Naive thymus-derived CD4-positive, alpha-beta T cell (primary cell): ENCODE results near the gene TMPRSS12. TPM values are rescaled to one million over a fixed set of nuclear protein-coding genes. Genes with fewer than 3 reads are reported as not detected.
"Not testable (repeated sequence)": the region's sequence is repeated elsewhere in the genome, so short reads cannot be mapped to it uniquely, and the experiment has no call there.

Experiments
- ATAC-seq: fragments of 150-1000 bp; cut with Tn5 transposase; 2 replicates; pipeline ENCODE4 v1.10.0; 2021; ENCODE audit warnings: mild to moderate bottlenecking, moderate library complexity
- CTCF ChIA-PET: fragments of 350-600 bp; sonication (Branson Sonifier 250); formaldehyde crosslinking; loops from one replicate; lab custom pipeline; 2021; ENCODE audit warnings: antibody characterized with exemption; lab: Charles Lee
- POLR2A ChIA-PET: fragments of 350-600 bp; sonication (Branson Sonifier 250); formaldehyde crosslinking; loops from one replicate; lab custom pipeline; 2021; ENCODE audit warnings: antibody characterized with exemption, inconsistent platforms; lab: Charles Lee
- DNase-seq, 9 donors: peaks; one replicate each; pipeline versions ENCODE4 v3.0.0 to v3.0.0-alpha.2; 2020 to 2022; ENCODE audit warnings: mixed read lengths in 1 of 9
- H3K27ac ChIP-seq: one replicate; pipeline ENCODE4 v1.7.0; 2013; ENCODE audit warnings: mild to moderate bottlenecking, low read depth, low read length, moderate library complexity
- H3K27me3 ChIP-seq, 2 donors: one replicate each; pipeline ENCODE4 v1.7.0; 2013; ENCODE audit warnings: low read length in 2 of 2, mild to moderate bottlenecking in 2 of 2, moderate library complexity in 2 of 2; ENCODE audit not compliant: control insufficient read depth in 2 of 2, insufficient read depth in 2 of 2
- H3K36me3 ChIP-seq, 3 experiments: 1 replicate in 2 of 3; 2 replicates in 1 of 3; pipeline ENCODE4 v1.7.0; 2013; ENCODE audit warnings: low read length in 3 of 3, mild to moderate bottlenecking in 3 of 3, moderate library complexity in 1 of 3; ENCODE audit not compliant: insufficient read depth in 3 of 3, control insufficient read depth in 2 of 3
- H3K4me1 ChIP-seq, 2 donors: one replicate each; pipeline ENCODE4 v1.7.0; 2013; ENCODE audit warnings: low read length in 2 of 2, mild to moderate bottlenecking in 2 of 2, moderate library complexity in 1 of 2; ENCODE audit not compliant: control insufficient read depth in 2 of 2, insufficient read depth in 2 of 2
- H3K4me3 ChIP-seq: 2 replicates; pipeline ENCODE4 v1.7.0; 2013; ENCODE audit warnings: mild to moderate bottlenecking, low read length
- H3K9me3 ChIP-seq, 3 experiments: 1 replicate in 2 of 3; 2 replicates in 1 of 3; pipeline ENCODE4 v1.7.0; 2013; ENCODE audit warnings: low read length in 3 of 3; ENCODE audit not compliant: control insufficient read depth in 2 of 3
- H3K27ac Mint-ChIP-seq, 9 donors: one replicate each; pipeline ENCODE4 v1.8.0; 2020 to 2022; ENCODE audit warnings: mixed read lengths in 9 of 9, mild to moderate bottlenecking in 8 of 9, moderate library complexity in 5 of 9, inconsistent platforms in 2 of 9
- H3K27me3 Mint-ChIP-seq, 5 donors: one replicate each; pipeline ENCODE4 v1.8.0; 2021 to 2022; ENCODE audit warnings: mixed read lengths in 5 of 5, mild to moderate bottlenecking in 1 of 5
- H3K36me3 Mint-ChIP-seq, 5 donors: one replicate each; pipeline ENCODE4 v1.8.0; 2020 to 2022; ENCODE audit warnings: mixed read lengths in 5 of 5, mild to moderate bottlenecking in 3 of 5, inconsistent platforms in 1 of 5
- H3K4me1 Mint-ChIP-seq, 7 donors: one replicate each; pipeline ENCODE4 v1.8.0; 2020 to 2022; ENCODE audit warnings: mixed read lengths in 7 of 7, mild to moderate bottlenecking in 3 of 7, inconsistent platforms in 1 of 7
- H3K4me3 Mint-ChIP-seq, 10 donors: one replicate each; pipeline ENCODE4 v1.8.0; 2020 to 2022; ENCODE audit warnings: mild to moderate bottlenecking in 10 of 10, mixed read lengths in 10 of 10, moderate library complexity in 6 of 10, inconsistent platforms in 2 of 10
- H3K9me3 Mint-ChIP-seq, 11 donors: one replicate each; pipeline ENCODE4 v1.8.0; 2020 to 2022; ENCODE audit warnings: mixed read lengths in 11 of 11, mild to moderate bottlenecking in 4 of 11, inconsistent platforms in 1 of 11, moderate library complexity in 1 of 11
- intact Hi-C, 2 donors: fragments of 100-400 bp; cut with micrococcal nuclease; formaldehyde crosslinking; loops; one replicate each; pipeline ENCODE4 v1.15.1; 2023
- polyA plus RNA-seq, 2 donors: library from polyadenylated mRNA; unstranded; fragments of 300-500 nt; fragmentation: Illumina TruSeq; gene quantifications; one replicate each; pipeline ENCODE4 v1.2.3, GENCODE V29; 2021
- total RNA-seq, 6 experiments: library from RNA in 5 of 6; stranded (reverse) in 5 of 6; gene quantifications; 1 replicate in 5 of 6; 2 replicates in 1 of 6; pipeline ENCODE4 v1.2.3 and lab custom pipeline; 2021 to 2026

Gene TMPRSS12, protein sequence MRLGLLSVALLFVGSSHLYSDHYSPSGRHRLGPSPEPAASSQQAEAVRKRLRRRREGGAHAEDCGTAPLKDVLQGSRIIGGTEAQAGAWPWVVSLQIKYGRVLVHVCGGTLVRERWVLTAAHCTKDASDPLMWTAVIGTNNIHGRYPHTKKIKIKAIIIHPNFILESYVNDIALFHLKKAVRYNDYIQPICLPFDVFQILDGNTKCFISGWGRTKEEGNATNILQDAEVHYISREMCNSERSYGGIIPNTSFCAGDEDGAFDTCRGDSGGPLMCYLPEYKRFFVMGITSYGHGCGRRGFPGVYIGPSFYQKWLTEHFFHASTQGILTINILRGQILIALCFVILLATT
- total RNA-seq (not detected), polyA plus RNA-seq (not detected), total RNA-seq (lab: John Stamatoyannopoulos, UW) (not detected)

DNA sequence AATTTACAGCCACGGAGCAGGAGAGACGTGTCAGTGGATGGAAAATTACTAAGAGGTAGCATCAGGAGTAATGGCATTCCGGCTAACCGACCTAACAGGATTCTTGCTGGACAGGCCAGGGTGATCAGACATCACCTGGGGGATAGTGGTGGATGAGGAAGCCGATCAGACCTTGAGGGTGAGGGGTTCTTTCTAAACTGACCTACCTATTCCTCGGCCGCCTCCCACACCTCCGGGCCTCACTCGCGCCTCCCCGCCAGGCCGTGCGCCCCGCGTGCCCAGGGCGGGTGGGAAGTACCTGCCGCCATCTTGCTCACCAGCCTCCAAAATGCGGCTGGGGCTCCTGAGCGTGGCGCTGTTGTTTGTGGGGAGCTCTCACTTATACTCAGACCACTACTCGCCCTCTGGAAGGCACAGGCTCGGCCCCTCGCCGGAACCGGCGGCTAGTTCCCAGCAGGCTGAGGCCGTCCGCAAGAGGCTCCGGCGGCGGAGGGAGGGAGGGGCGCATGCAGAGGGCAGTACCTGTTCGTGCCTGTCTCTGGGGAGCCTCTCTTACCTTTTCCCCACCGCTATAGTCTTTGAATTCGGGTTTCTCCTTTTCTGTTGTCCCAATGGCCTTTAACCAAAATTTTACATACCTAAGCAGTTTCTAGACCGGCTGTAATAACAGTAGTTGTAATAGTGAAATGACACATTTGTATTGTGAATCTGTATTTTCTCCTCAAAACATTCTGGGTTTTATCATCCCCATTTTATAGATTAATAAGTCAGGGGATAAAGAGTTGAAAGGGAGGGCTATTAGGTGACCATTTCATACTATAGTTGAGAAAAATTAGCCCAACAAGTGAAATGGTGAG is at the start of gene TMPRSS12:
TSS of gene TMPRSS12 (plus strand) at position 290 of the 857 bp plus-strand sequence. CDS start at position 329, 39 bp downstream.
- intact Hi-C loops, result no loop called here
- H3K4me3 Mint-ChIP-seq, result peak within 1 kb of the TSS in 2 of 10 donors; percentile 12 to 22
- Histone ChIP-seq H3K4me3 (no peak within 1 kb of the TSS), H3K9me3 (no peaks in the 10 kb centered on the region), H3K27ac (no peak within 1 kb of the TSS), H3K36me3 (no peaks in the 10 kb centered on the region), H3K4me1 (no peaks in the 10 kb centered on the region), H3K27me3 (no peaks in the 10 kb centered on the region)
- peaks cover 6 to 21% (median 18%) of the 10 kb centered on the region in 5 donors for H3K27me3 Mint-ChIP-seq
- peaks cover 0 to 9% (median 7%) of the 10 kb centered on the region in 5 donors for H3K36me3 Mint-ChIP-seq
- H3K9me3 Mint-ChIP-seq, result peaks cover 0 to 11% (median 5%) of the 10 kb centered on the region in 11 donors
- DNase-seq (no peak), ATAC-seq (no peak)
- ChIA-PET POLR2A (no interaction called here), CTCF (interaction anchor here (0.6 to 1.7 kb wide), 2 partner anchors 17 to 46 kb away, joined by 6 to 7 read pairs; no protein-coding TSS in a partner anchor)
- no peaks in the 10 kb centered on the region for H3K4me1 Mint-ChIP-seq
- H3K27ac Mint-ChIP-seq, result no peak within 1 kb of the TSS

DNA sequence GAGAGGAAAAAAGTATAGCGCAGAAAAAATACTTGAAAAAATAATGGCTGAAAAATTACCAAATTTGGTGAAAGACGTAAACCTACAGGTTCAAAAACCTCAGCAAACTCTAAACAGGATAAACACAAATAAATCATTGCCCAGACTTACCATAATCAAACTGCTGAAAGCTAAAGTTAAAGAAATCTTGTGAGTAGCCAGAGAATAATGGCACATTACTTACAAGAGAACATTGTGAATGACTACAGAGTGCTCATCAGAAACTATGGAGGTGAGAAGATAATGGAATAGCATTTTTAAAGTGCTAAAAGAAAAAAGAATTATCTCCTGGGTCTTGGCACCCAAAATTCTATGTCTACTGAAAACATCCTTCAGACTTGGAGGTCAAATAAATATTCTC is 42.8 kb upstream of the TMPRSS12 start:
- Mint-ChIP-seq H3K9me3 (peaks cover 0 to 23% (median 11%) of the 10 kb centered on the region in 11 donors), H3K27me3 (no peaks in the 10 kb centered on the region), H3K4me3 (no peak overlapping the region), H3K36me3 (peaks cover 22 to 67% (median 56%) of the 10 kb centered on the region in 5 donors), H3K27ac (peak overlapping the region in 1 of 9 donors; percentile 1), H3K4me1 (peaks cover 0 to 14% (median 6%) of the 10 kb centered on the region in 7 donors)
- Histone ChIP-seq H3K9me3 (peaks cover 0 to 10% (median 4%) of the 10 kb centered on the region in 3 experiments), H3K4me1 (no peaks in the 10 kb centered on the region), H3K27me3 (no peaks in the 10 kb centered on the region), H3K27ac (no peak overlapping the region), H3K36me3 (peaks cover 3 to 56% (median 20%) of the 10 kb centered on the region in 3 experiments), H3K4me3 (no peak overlapping the region)
- CTCF ChIA-PET, result no interaction called here
- POLR2A ChIA-PET, result no interaction called here
- ATAC-seq, result no peak
- intact Hi-C loops, result no loop called here
- no peak for DNase-seq

DNA sequence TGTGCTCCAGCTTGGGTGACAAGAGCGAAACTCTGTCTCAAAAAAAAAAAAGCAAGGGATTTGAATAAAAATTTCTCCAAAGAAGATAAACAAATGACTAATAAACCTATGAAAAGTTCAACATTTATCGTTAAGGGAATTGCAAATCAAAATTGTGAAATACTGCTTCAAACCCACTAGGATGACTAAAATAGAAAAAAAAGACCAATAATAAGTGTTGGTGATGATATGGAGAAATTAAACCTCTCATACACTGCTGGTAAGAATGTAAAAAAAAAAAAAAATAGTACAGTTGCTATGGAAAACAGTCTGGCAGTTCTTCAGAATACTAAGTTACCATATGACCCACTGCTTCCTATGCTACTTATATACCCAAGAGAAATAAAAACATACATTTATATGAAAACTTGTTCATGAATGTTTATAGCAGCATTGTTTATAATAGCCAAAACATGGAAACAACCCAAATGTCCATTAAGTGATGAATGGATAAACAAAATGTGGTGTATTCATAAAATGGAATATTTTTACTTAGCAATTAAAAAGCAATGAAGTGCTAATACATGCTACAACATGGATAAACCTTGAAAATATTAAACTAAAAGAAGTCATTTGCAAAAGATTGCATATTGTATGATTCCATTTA is 39.4 kb upstream of the TMPRSS12 start:
- no peaks in the 10 kb centered on the region for H3K27me3 Mint-ChIP-seq

DNA sequence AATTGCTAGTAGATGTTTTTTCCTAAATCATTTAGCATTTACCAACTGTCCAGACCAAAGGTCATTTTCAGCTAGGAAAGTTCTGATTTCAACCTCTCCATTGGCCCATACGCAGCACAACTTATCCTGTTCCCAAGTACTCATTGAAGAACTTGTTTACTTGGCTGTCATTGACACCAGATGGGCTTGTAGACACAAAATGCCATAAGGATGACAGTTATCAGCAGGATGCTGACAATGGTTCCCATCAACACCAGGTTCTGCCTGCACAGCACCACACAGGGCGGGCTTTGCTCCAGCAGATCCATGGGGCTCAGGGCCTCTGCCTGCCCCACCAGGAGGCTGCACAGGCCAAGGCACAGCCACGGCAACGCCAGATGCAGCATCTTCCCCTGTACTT is 36.5 kb upstream of the TMPRSS12 start:
- no peaks in the 10 kb centered on the region for H3K4me1 ChIP-seq
- Mint-ChIP-seq H3K9me3 (peaks cover 0 to 2% (median 0%) of the 10 kb centered on the region in 11 donors), H3K36me3 (peaks cover 6 to 38% (median 18%) of the 10 kb centered on the region in 5 donors), H3K4me1 (peaks cover 0 to 11% (median 10%) of the 10 kb centered on the region in 7 donors), H3K4me3 (no peak overlapping the region), H3K27ac (peak overlapping the region in 1 of 9 donors; percentile 45), H3K27me3 (no peaks in the 10 kb centered on the region)
- H3K27ac ChIP-seq, result no peak overlapping the region
- ChIA-PET CTCF (interaction anchor here (0.6 kb wide), 1 partner anchor 425 kb away, joined by 4 read pairs; no protein-coding TSS in a partner anchor), POLR2A (no interaction called here)
- no peak overlapping the region for H3K4me3 ChIP-seq
- intact Hi-C loops, result no loop called here
- ATAC-seq (no peak), DNase-seq (no peak)
- H3K36me3 ChIP-seq, result peaks cover 5 to 24% (median 5%) of the 10 kb centered on the region in 3 experiments
- no peaks in the 10 kb centered on the region for H3K9me3 ChIP-seq
- H3K27me3 ChIP-seq, result no peaks in the 10 kb centered on the region

More for the DNA sequence above, 39.4 kb upstream of the TMPRSS12 start:
- Histone ChIP-seq H3K9me3 (peaks cover 0 to 10% (median 4%) of the 10 kb centered on the region in 3 experiments), H3K4me3 (no peak overlapping the region), H3K36me3 (peaks cover 3 to 28% (median 12%) of the 10 kb centered on the region in 3 experiments), H3K4me1 (no peaks in the 10 kb centered on the region), H3K27ac (no peak overlapping the region), H3K27me3 (no peaks in the 10 kb centered on the region)
- Mint-ChIP-seq H3K27ac (peak overlapping the region in 2 of 9 donors; percentile 26 to 66), H3K4me3 (no peak overlapping the region), H3K9me3 (peaks cover 0 to 18% (median 11%) of the 10 kb centered on the region in 11 donors), H3K36me3 (peaks cover 8 to 50% (median 38%) of the 10 kb centered on the region in 5 donors), H3K4me1 (peaks cover 0 to 11% (median 5%) of the 10 kb centered on the region in 7 donors)
- ATAC-seq (no peak), DNase-seq (no peak)
- POLR2A ChIA-PET, result no interaction called here
- intact Hi-C loops, result no loop called here
- CTCF ChIA-PET, result no interaction called here

DNA sequence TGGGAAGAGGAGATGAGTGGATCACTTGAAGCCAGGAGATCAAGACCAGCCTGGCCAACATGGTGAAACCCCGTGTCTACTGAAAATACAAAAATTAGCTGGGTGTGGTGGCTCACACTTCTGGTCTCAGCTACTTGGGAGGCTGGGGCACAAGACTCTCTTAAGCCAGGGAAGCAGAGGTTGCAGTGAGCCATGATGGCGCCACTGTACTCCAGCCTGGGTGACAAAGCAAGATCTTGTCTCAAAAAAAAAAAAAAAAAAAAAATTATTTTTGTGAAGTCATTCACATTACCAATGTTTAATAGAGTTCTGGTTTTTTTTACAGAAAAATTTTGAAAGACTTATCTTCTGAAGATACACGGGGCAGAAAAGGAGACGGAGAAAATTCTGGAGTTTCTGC is 33.6 kb upstream of the TMPRSS12 start:
- POLR2A ChIA-PET, H3K27ac ChIP-seq, H3K27me3 ChIP-seq, H3K27ac Mint-ChIP-seq, intact Hi-C loops, H3K9me3 Mint-ChIP-seq, H3K4me3 ChIP-seq, H3K27me3 Mint-ChIP-seq, CTCF ChIA-PET, H3K4me3 Mint-ChIP-seq, H3K4me1 ChIP-seq, ATAC-seq, DNase-seq, H3K9me3 ChIP-seq: not testable (repeated sequence)
- H3K36me3 ChIP-seq, result peaks cover 11 to 44% (median 11%) of the 10 kb centered on the region in 3 experiments
- H3K4me1 Mint-ChIP-seq, result peaks cover 0 to 11% (median 3%) of the 10 kb centered on the region in 7 donors
- H3K36me3 Mint-ChIP-seq, result peaks cover 6 to 37% (median 17%) of the 10 kb centered on the region in 5 donors

DNA sequence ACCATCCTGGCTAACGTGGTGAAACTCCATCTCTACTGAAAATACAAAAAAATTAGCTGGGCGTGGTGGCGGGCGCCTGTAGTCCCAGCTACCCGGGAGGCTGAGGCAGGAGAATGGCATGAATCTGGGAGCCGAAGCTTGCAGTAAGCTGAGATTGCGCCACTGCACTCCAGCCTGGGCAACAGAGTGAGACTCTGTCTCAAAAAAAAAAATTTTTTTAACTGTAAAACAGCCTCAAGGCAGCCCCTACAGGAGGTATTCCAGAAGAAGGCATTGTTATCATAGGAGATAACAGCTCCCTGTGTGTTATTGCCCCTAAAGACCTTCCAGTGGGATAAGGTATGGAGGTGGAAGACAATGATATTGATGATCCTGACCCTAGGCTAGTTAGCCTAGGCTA is 27.8 kb upstream of the TMPRSS12 start:
- H3K27ac Mint-ChIP-seq, H3K4me3 Mint-ChIP-seq, H3K4me3 ChIP-seq, H3K4me1 Mint-ChIP-seq, intact Hi-C loops, DNase-seq, ATAC-seq, H3K9me3 Mint-ChIP-seq, H3K27me3 Mint-ChIP-seq, H3K4me1 ChIP-seq, H3K27ac ChIP-seq, H3K9me3 ChIP-seq, H3K27me3 ChIP-seq: not testable (repeated sequence)
- peaks cover 17 to 66% (median 22%) of the 10 kb centered on the region in 3 experiments for H3K36me3 ChIP-seq
- ChIA-PET POLR2A (interaction anchor here (0.6 kb wide), 1 partner anchor 184 kb away, joined by 4 read pairs; no protein-coding TSS in a partner anchor), CTCF (interaction anchor here (0.6 kb wide), 1 partner anchor 40 kb away, joined by 4 read pairs; no protein-coding TSS in a partner anchor)
- H3K36me3 Mint-ChIP-seq, result peaks cover 11 to 52% (median 34%) of the 10 kb centered on the region in 5 donors
